Tracheal epithelial cell (primary cell): ENCODE measurements around the gene PMP22. TPM values are rescaled to one million over a fixed set of nuclear protein-coding genes. Genes with fewer than 3 reads are reported as not detected.

ENCODE experiments used
- total RNA-seq: library from RNA; depleted of rRNA; stranded (reverse); fragments of >200 nt; gene quantifications from 2 replicates; pipeline ENCODE4 v1.2.1, GENCODE V29; 2014

Gene PMP22
- total RNA-seq: 0.48 TPM in 1 of 2 replicates, not detected in the other

GRCh38 chr17:15265131-15265530, at the start of gene PMP22:
PMP22 (minus strand) TSS chr17:15265326; CDS start chr17:15260727, 4,599 bp downstream.

Other genes starting within 250 kb of the PMP22 start
- gene TEKT3, start 76.3 kb upstream of the PMP22 start, total RNA-seq: not detected in 2 replicates
- 0.24 and 0.43 TPM in 2 replicates for gene CDRT4, start 202.3 kb upstream of the PMP22 start, total RNA-seq